Naive thymus-derived CD4-positive, alpha-beta T cell (primary cell): ENCODE measurements around the gene LRPAP1. TPM values are rescaled to one million over a fixed set of nuclear protein-coding genes. Genes with fewer than 3 reads are reported as not detected.
"Not testable (repeated sequence)": the region's sequence is repeated elsewhere in the genome, so short reads cannot be mapped to it uniquely, and the experiment has no call there.

ENCODE experiments used
- ATAC-seq: fragments of 150-1000 bp; cut with Tn5 transposase; 2 replicates; pipeline ENCODE4 v1.10.0; 2021; ENCODE audit warnings: mild to moderate bottlenecking, moderate library complexity
- CTCF ChIA-PET: fragments of 350-600 bp; sonication (Branson Sonifier 250); formaldehyde crosslinking; loops from one replicate; lab custom pipeline; 2021; ENCODE audit warnings: antibody characterized with exemption; lab: Charles Lee
- POLR2A ChIA-PET: fragments of 350-600 bp; sonication (Branson Sonifier 250); formaldehyde crosslinking; loops from one replicate; lab custom pipeline; 2021; ENCODE audit warnings: antibody characterized with exemption, inconsistent platforms; lab: Charles Lee
- DNase-seq, 9 donors: peaks; one replicate each; pipeline versions ENCODE4 v3.0.0 to v3.0.0-alpha.2; 2020 to 2022; ENCODE audit warnings: mixed read lengths in 1 of 9
- H3K27ac ChIP-seq: one replicate; pipeline ENCODE4 v1.7.0; 2013; ENCODE audit warnings: mild to moderate bottlenecking, low read depth, low read length, moderate library complexity
- H3K27me3 ChIP-seq, 2 donors: one replicate each; pipeline ENCODE4 v1.7.0; 2013; ENCODE audit warnings: low read length in 2 of 2, mild to moderate bottlenecking in 2 of 2, moderate library complexity in 2 of 2; ENCODE audit not compliant: control insufficient read depth in 2 of 2, insufficient read depth in 2 of 2
- H3K36me3 ChIP-seq, 3 experiments: 1 replicate in 2 of 3; 2 replicates in 1 of 3; pipeline ENCODE4 v1.7.0; 2013; ENCODE audit warnings: low read length in 3 of 3, mild to moderate bottlenecking in 3 of 3, moderate library complexity in 1 of 3; ENCODE audit not compliant: insufficient read depth in 3 of 3, control insufficient read depth in 2 of 3
- H3K4me1 ChIP-seq, 2 donors: one replicate each; pipeline ENCODE4 v1.7.0; 2013; ENCODE audit warnings: low read length in 2 of 2, mild to moderate bottlenecking in 2 of 2, moderate library complexity in 1 of 2; ENCODE audit not compliant: control insufficient read depth in 2 of 2, insufficient read depth in 2 of 2
- H3K4me3 ChIP-seq: 2 replicates; pipeline ENCODE4 v1.7.0; 2013; ENCODE audit warnings: mild to moderate bottlenecking, low read length
- H3K9me3 ChIP-seq, 3 experiments: 1 replicate in 2 of 3; 2 replicates in 1 of 3; pipeline ENCODE4 v1.7.0; 2013; ENCODE audit warnings: low read length in 3 of 3; ENCODE audit not compliant: control insufficient read depth in 2 of 3
- H3K27ac Mint-ChIP-seq, 9 donors: one replicate each; pipeline ENCODE4 v1.8.0; 2020 to 2022; ENCODE audit warnings: mixed read lengths in 9 of 9, mild to moderate bottlenecking in 8 of 9, moderate library complexity in 5 of 9, inconsistent platforms in 2 of 9
- H3K27me3 Mint-ChIP-seq, 5 donors: one replicate each; pipeline ENCODE4 v1.8.0; 2021 to 2022; ENCODE audit warnings: mixed read lengths in 5 of 5, mild to moderate bottlenecking in 1 of 5
- H3K36me3 Mint-ChIP-seq, 5 donors: one replicate each; pipeline ENCODE4 v1.8.0; 2020 to 2022; ENCODE audit warnings: mixed read lengths in 5 of 5, mild to moderate bottlenecking in 3 of 5, inconsistent platforms in 1 of 5
- H3K4me1 Mint-ChIP-seq, 7 donors: one replicate each; pipeline ENCODE4 v1.8.0; 2020 to 2022; ENCODE audit warnings: mixed read lengths in 7 of 7, mild to moderate bottlenecking in 3 of 7, inconsistent platforms in 1 of 7
- H3K4me3 Mint-ChIP-seq, 10 donors: one replicate each; pipeline ENCODE4 v1.8.0; 2020 to 2022; ENCODE audit warnings: mild to moderate bottlenecking in 10 of 10, mixed read lengths in 10 of 10, moderate library complexity in 6 of 10, inconsistent platforms in 2 of 10
- H3K9me3 Mint-ChIP-seq, 11 donors: one replicate each; pipeline ENCODE4 v1.8.0; 2020 to 2022; ENCODE audit warnings: mixed read lengths in 11 of 11, mild to moderate bottlenecking in 4 of 11, inconsistent platforms in 1 of 11, moderate library complexity in 1 of 11
- intact Hi-C, 2 donors: fragments of 100-400 bp; cut with micrococcal nuclease; formaldehyde crosslinking; loops; one replicate each; pipeline ENCODE4 v1.15.1; 2023
- polyA plus RNA-seq, 2 donors: library from polyadenylated mRNA; unstranded; fragments of 300-500 nt; fragmentation: Illumina TruSeq; gene quantifications; one replicate each; pipeline ENCODE4 v1.2.3, GENCODE V29; 2021
- total RNA-seq, 6 experiments: library from RNA in 5 of 6; stranded (reverse) in 5 of 6; gene quantifications; 1 replicate in 5 of 6; 2 replicates in 1 of 6; pipeline ENCODE4 v1.2.3 and lab custom pipeline; 2021 to 2026

LRPAP1 gene
- total and polyA plus RNA-seq, 7 experiments from 2014 or later, result 65.2 to 126 (median 80.9) TPM

DNA sequence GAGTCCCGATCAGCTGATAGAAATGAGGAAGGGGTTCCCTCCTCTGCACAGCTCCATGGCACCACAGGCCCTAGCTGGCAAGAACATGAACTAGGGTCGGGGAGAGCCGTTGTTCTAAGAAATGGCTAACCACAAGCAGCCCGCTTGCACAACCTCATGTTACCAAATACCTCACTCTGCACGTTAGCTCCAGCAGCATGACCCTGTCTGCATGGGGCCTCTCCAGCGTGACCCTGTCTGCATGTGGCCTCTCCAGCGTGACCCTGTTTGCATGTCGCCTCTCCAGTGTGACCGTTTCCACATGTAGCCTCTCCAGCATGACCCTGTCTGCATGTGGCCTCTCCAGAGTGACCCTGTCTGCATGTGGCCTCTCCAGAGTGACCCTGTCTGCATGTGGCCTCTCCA lies 24.9 kb upstream of the LRPAP1 start:
- not testable (repeated sequence) for H3K27ac Mint-ChIP-seq, H3K9me3 Mint-ChIP-seq

DNA sequence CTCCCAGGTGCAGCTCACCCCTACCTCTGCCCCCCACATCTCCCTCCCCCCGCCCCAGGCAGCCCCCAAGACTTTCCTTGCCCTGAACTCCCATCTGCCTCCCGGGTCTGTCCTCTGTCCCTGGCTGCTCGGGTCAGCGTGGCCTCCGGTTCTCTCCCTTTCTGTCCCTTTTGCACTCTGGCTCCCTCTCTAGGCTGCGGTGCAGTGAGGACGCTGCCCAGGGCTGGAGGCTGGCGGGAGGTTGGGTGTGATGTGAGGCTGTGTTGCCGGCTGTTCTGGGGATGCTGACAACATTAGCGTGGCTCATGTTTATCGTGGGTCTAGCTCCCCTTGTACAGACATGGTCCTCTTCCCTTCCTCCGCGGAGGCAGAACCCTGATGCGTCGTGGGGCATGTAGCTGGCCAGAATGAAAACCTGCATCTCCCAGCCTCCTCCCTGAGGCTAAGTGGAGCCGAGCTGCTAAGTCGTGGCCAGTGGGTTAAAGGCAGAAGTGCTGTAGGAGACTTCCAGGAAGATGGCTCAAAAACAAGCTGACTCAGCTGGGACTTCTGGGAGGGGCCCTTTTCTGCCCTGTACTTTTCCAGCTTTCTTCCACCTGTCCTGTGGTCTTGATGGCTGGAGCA lies 24.1 kb upstream of the LRPAP1 start:
- H3K9me3 Mint-ChIP-seq, result not testable (repeated sequence)

More for the DNA sequence above, 24.9 kb upstream of the LRPAP1 start:
- H3K27me3 ChIP-seq, H3K4me1 ChIP-seq, H3K9me3 ChIP-seq, CTCF ChIA-PET, POLR2A ChIA-PET, intact Hi-C loops, H3K27ac ChIP-seq, DNase-seq, H3K4me3 Mint-ChIP-seq, H3K36me3 Mint-ChIP-seq, H3K4me3 ChIP-seq, H3K36me3 ChIP-seq, ATAC-seq: not testable (repeated sequence)
- H3K4me1 Mint-ChIP-seq, result peaks cover 0 to 10% (median 0%) of the 10 kb centered on the region in 7 donors
- peaks cover 0 to 12% (median 3%) of the 10 kb centered on the region in 5 donors for H3K27me3 Mint-ChIP-seq

DNA sequence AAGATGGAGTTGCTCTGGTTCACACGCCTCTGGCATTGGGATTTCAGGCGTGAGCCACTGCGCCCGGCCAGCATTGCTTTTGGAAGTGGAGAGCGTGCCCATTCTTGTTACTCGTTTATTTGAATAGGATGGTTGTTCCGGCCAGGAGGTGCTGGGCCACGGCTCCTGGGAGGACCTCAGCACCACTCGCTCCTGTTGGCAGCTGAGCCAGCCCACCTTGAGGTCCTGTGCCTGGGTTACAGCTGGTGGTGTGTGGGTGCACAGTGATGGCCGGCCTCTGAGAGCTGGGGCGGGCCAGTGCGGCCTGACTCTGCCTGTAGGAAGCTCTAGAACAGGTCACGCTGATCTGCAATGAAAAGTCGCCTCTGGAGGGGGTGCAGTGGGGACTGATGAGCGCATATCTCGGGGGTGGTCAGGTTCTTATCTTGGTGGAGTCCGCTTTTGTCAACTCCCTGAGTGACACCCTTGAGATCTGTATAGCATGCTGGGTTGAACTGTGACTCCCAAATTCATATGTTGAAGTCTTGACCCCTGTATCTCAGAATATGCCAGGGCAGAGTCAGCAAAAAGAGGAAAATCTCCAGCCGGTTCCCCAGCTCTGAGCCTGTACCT lies 23.3 kb upstream of the LRPAP1 start:
- intact Hi-C loops, H3K36me3 Mint-ChIP-seq, DNase-seq, ATAC-seq, H3K27me3 ChIP-seq, CTCF ChIA-PET, H3K9me3 ChIP-seq, H3K4me3 ChIP-seq, H3K27ac Mint-ChIP-seq, H3K36me3 ChIP-seq, H3K4me1 ChIP-seq, H3K4me3 Mint-ChIP-seq, H3K9me3 Mint-ChIP-seq, H3K27ac ChIP-seq, POLR2A ChIA-PET: not testable (repeated sequence)
- Mint-ChIP-seq H3K4me1 (peaks cover 0 to 10% (median 0%) of the 10 kb centered on the region in 7 donors), H3K27me3 (peaks cover 0 to 12% (median 0%) of the 10 kb centered on the region in 5 donors)

More for the DNA sequence above, 24.1 kb upstream of the LRPAP1 start:
- H3K27ac Mint-ChIP-seq, result peak overlapping the region in 1 of 9 donors; percentile 25
- H3K4me3 Mint-ChIP-seq, POLR2A ChIA-PET, H3K36me3 Mint-ChIP-seq, CTCF ChIA-PET, H3K4me3 ChIP-seq, DNase-seq, H3K27ac ChIP-seq, intact Hi-C loops, ATAC-seq, H3K36me3 ChIP-seq, H3K4me1 ChIP-seq, H3K9me3 ChIP-seq, H3K27me3 ChIP-seq: not testable (repeated sequence)
- H3K4me1 Mint-ChIP-seq, result peaks cover 0 to 10% (median 0%) of the 10 kb centered on the region in 7 donors
- H3K27me3 Mint-ChIP-seq, result peaks cover 0 to 12% (median 3%) of the 10 kb centered on the region in 5 donors

DNA sequence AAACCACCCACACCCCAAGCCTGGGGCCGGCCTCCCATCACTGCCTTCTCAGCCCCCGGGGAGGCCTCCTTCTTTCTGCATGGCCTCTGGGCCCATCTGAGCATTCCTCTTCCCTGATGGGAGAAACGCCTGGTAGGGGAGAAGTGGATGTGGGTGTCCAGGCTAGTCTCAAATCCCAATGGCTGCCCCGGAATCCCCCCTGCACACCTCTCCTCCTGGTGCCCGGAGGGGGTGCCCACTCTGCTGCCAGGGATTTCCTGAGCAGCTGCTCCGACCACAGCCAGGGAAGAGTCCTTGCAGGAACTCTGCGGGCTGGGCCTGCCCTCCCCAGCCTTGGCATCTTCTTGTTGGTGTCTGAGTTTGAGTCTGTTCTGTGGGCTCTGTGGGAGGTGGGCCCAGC lies 19.1 kb upstream of the LRPAP1 start:
- H3K4me1 Mint-ChIP-seq, intact Hi-C loops, H3K36me3 Mint-ChIP-seq, H3K27me3 ChIP-seq, H3K4me3 ChIP-seq, H3K36me3 ChIP-seq, H3K27me3 Mint-ChIP-seq, CTCF ChIA-PET, H3K4me1 ChIP-seq, H3K27ac ChIP-seq, ATAC-seq, H3K27ac Mint-ChIP-seq, H3K9me3 Mint-ChIP-seq, H3K4me3 Mint-ChIP-seq, DNase-seq, POLR2A ChIA-PET, H3K9me3 ChIP-seq: not testable (repeated sequence)

DNA sequence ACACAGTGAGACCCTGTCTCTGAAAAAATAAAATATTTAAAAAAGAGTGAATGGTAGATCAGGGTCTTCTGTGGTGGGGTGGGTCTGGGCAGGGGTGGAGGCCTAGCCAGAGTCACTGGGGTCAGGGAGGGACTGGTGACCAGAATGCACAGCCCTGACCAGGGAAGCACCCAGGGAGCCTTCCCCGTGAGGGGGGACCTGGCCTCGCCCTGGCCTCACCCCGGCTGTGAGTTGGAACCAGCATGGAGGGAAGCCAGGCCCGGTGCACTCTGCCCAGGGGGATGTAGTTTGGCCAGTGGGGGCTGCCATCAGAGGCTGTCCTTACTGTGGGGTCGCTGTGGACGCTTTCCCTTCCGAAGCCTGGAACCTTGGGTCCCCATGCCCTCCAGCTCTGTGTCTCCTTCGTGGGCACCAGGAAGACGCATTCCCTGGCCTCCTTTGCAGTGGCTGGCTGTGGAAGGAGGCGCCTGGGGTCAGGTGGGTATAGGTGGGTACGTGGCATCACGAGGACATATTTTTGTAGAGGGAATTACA lies 18.6 kb upstream of the LRPAP1 start:
- not testable (repeated sequence) for H3K36me3 ChIP-seq, H3K4me3 ChIP-seq, H3K27me3 Mint-ChIP-seq

DNA sequence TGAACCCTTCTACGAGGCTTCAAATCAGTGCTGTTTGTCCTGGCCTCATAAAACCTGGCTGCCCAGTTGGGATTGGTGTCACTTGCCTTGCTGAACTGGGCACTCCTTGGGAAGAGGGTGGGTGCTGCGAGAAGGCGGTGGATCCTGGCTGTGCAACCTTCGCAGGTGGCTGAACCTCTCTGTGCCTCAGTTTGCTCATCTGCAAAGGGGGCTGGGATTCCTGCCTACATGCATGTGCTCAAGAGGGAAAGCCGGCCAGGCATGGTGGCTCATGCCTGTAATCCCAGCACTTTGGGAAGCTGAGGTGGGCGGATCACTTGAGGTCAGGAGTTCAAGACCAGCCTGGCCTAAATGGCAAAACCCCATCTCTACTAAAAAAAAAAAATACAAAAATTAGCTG lies 17.8 kb upstream of the LRPAP1 start:
- CTCF ChIA-PET, H3K4me1 ChIP-seq: not testable (repeated sequence)

More for the DNA sequence above, 18.6 kb upstream of the LRPAP1 start:
- POLR2A ChIA-PET, H3K27ac Mint-ChIP-seq, intact Hi-C loops, CTCF ChIA-PET, H3K4me1 Mint-ChIP-seq, H3K4me3 Mint-ChIP-seq, H3K4me1 ChIP-seq, DNase-seq, H3K36me3 Mint-ChIP-seq, ATAC-seq, H3K9me3 Mint-ChIP-seq, H3K27ac ChIP-seq, H3K27me3 ChIP-seq, H3K9me3 ChIP-seq: not testable (repeated sequence)

DNA sequence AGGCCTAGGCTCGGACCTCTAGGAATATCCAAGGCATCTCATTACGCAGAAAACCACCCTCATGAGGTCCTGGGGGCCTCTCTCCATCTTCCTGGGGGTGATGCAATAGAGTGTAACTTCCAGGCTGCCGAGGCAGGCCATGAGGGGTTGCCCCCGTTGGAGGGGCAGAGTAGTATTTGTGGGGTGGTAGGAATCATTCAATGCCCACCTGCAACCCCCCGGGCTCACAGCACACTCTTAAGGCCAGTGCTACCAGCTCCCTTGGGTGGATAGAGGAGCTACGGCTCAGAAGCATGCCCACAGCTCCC lies 17.4 kb upstream of the LRPAP1 start:
- H3K36me3 Mint-ChIP-seq, H3K36me3 ChIP-seq, H3K27ac ChIP-seq, H3K27ac Mint-ChIP-seq, ATAC-seq, DNase-seq, H3K4me1 Mint-ChIP-seq, H3K4me3 Mint-ChIP-seq, H3K9me3 ChIP-seq, POLR2A ChIA-PET, H3K27me3 ChIP-seq, H3K4me1 ChIP-seq, H3K9me3 Mint-ChIP-seq, intact Hi-C loops, CTCF ChIA-PET, H3K4me3 ChIP-seq, H3K27me3 Mint-ChIP-seq: not testable (repeated sequence)

More for the DNA sequence above, 17.8 kb upstream of the LRPAP1 start:
- H3K36me3 ChIP-seq, POLR2A ChIA-PET, H3K36me3 Mint-ChIP-seq, H3K9me3 ChIP-seq, H3K27ac Mint-ChIP-seq, DNase-seq, H3K4me3 Mint-ChIP-seq, H3K4me3 ChIP-seq, intact Hi-C loops, ATAC-seq, H3K27me3 Mint-ChIP-seq, H3K27me3 ChIP-seq, H3K4me1 Mint-ChIP-seq, H3K27ac ChIP-seq, H3K9me3 Mint-ChIP-seq: not testable (repeated sequence)
